Measurements from ENCODE around the gene ZNF768. TPM values are rescaled to one million over a fixed set of nuclear protein-coding genes. Genes with fewer than 3 reads are reported as not detected.
"Not testable (repeated sequence)": the region's sequence is repeated elsewhere in the genome, so short reads cannot be mapped to it uniquely, and the experiment has no call there.

The ZNF768 gene
- total RNA-seq, 4 donors from 2014 or later: 8.8 to 41.3 (median 28.5) TPM

- no peak overlapping the region for H3K4me3 ChIP-seq
- no peak for DNase-seq
- H3K27me3 ChIP-seq: no peaks in the 10 kb centered on the region
- TF ChIP-seq CTCF (IDR thresholded peaks at IDR 0.05): no peak
- TF ChIP-seq POLR2A (IDR thresholded peaks at IDR 0.05): no peak
- H3K27ac ChIP-seq: no peak overlapping the region
- H3K36me3 ChIP-seq: no peaks in the 10 kb centered on the region
- intact Hi-C loops (cut with DNase I; ENCODE audit: low total_unique reads): no loop called here
- no peaks in the 10 kb centered on the region for H3K9me3 ChIP-seq
- H3K4me1 ChIP-seq: no peaks in the 10 kb centered on the region
Observed at GRCh38 chr16:30548416-30549253, 22.3 kb upstream of the ZNF768 start.

- no peak for TF ChIP-seq CTCF (IDR thresholded peaks at IDR 0.05)
- no peak for TF ChIP-seq POLR2A (IDR thresholded peaks at IDR 0.05)
- no peaks in the 10 kb centered on the region for H3K4me1 ChIP-seq
Observed at GRCh38 chr16:30546115-30546514, 19.7 kb upstream of the ZNF768 start.

GRCh38 chr16:30543067-30543466, 16.7 kb upstream of the ZNF768 start:
- no peaks in the 10 kb centered on the region for H3K4me1 ChIP-seq
- no peaks in the 10 kb centered on the region for H3K9me3 ChIP-seq
- no peak for DNase-seq
- no peak overlapping the region for H3K27ac ChIP-seq
- no peaks in the 10 kb centered on the region for H3K27me3 ChIP-seq
- H3K4me3 ChIP-seq: no peak overlapping the region
- intact Hi-C loops (cut with DNase I; ENCODE audit: low total_unique reads): no loop called here
- no peaks in the 10 kb centered on the region for H3K36me3 ChIP-seq
- TF ChIP-seq CTCF (IDR thresholded peaks at IDR 0.05) (no peak), POLR2A (IDR thresholded peaks at IDR 0.05) (no peak)

More at GRCh38 chr16:30546115-30546514, 19.7 kb upstream of the ZNF768 start:
- intact Hi-C loops (cut with DNase I; ENCODE audit: low total_unique reads): no loop called here
- no peaks in the 10 kb centered on the region for H3K9me3 ChIP-seq
- H3K27me3 ChIP-seq: no peaks in the 10 kb centered on the region
- no peak for DNase-seq
- no peak overlapping the region for H3K4me3 ChIP-seq
- H3K36me3 ChIP-seq: no peaks in the 10 kb centered on the region
- H3K27ac ChIP-seq: no peak overlapping the region

- TF ChIP-seq CTCF (IDR thresholded peaks at IDR 0.05) (no peak), POLR2A (IDR thresholded peaks at IDR 0.05) (no peak)
- no peak for DNase-seq
- Histone ChIP-seq H3K4me3 (no peak overlapping the region), H3K9me3 (no peaks in the 10 kb centered on the region), H3K27me3 (no peaks in the 10 kb centered on the region), H3K4me1 (no peaks in the 10 kb centered on the region), H3K36me3 (no peaks in the 10 kb centered on the region), H3K27ac (peak overlapping the region in 1 of 2 donors; percentile 70)
- intact Hi-C loops (cut with DNase I; ENCODE audit: low total_unique reads): no loop called here
Observed at GRCh38 chr16:30541502-30542329, 15.3 kb upstream of the ZNF768 start.

GRCh38 chr16:30540916-30541464, 14.6 kb upstream of the ZNF768 start:
- H3K4me1 ChIP-seq; H3K9me3 ChIP-seq; DNase-seq; H3K4me3 ChIP-seq; H3K27me3 ChIP-seq; intact Hi-C loops (cut with DNase I; ENCODE audit: low total_unique reads); H3K36me3 ChIP-seq: not testable (repeated sequence)
- peak overlapping the region in 1 of 2 donors; percentile 70 for H3K27ac ChIP-seq

- H3K36me3 ChIP-seq; H3K27ac ChIP-seq; intact Hi-C loops (cut with DNase I; ENCODE audit: low total_unique reads); H3K4me3 ChIP-seq; H3K27me3 ChIP-seq; DNase-seq; H3K4me1 ChIP-seq; H3K9me3 ChIP-seq: not testable (repeated sequence)
Observed at GRCh38 chr16:30539986-30540526, 13.7 kb upstream of the ZNF768 start.

All from uterus (tissue), 4 donors.